Smooth muscle cell of the brain vasculature (primary cell): ENCODE results near the gene ZSWIM6.

Experiments used
- DNase-seq: peaks from one replicate; pipeline ENCODE4 v3.0.0-alpha.2; 2012; ENCODE audit warnings: low read depth, low spot score

Gene ZSWIM6

GRCh38 chr5:61590473-61590872, 258.4 kb downstream of the ZSWIM6 start:
- no peak for DNase-seq

GRCh38 chr5:61591859-61592258, 259.8 kb downstream of the ZSWIM6 start:
- no peak for DNase-seq

- no peak for DNase-seq
Observed at GRCh38 chr5:61595426-61595825, 263.4 kb downstream of the ZSWIM6 start.
